B cell (primary cell): ENCODE measurements around the gene LBR. TPM values are rescaled to one million over a fixed set of nuclear protein-coding genes. Genes with fewer than 3 reads are reported as not detected.
A peak's percentile ranks its signal among the peaks of the same experiment; 100 is the strongest.

Experiments
- ATAC-seq: fragments of 200-7000 bp; cut with Tn5 transposase; one replicate; pipeline ENCODE4 v1.10.0; 2021; ENCODE audit warnings: low read depth, mild to moderate bottlenecking, moderate number of reproducible peaks, moderate library complexity
- CTCF ChIA-PET: fragments of 350-600 bp; sonication (Branson Sonifier 250); formaldehyde crosslinking; loops from one replicate; lab custom pipeline; 2021; ENCODE audit warnings: antibody characterized with exemption, inconsistent platforms; lab: Charles Lee
- POLR2A ChIA-PET: fragments of 350-600 bp; sonication (Branson Sonifier 250); formaldehyde crosslinking; loops from one replicate; lab custom pipeline; 2021; ENCODE audit warnings: antibody characterized with exemption; lab: Charles Lee
- DNase-seq: peaks from one replicate; pipeline ENCODE4 v3.0.0; 2013
- H2AFZ ChIP-seq: 2 replicates; pipeline ENCODE4 v1.6.1; 2012; ENCODE audit warnings: mild to moderate bottlenecking, low read depth, low read length; ENCODE audit not compliant: insufficient read depth, poor library complexity, severe bottlenecking
- H3K27ac ChIP-seq, 2 donors: 1 replicate in 1 of 2; 2 replicates in 1 of 2; pipeline ENCODE4 v1.5.1; 2012 to 2013; ENCODE audit warnings: low read length in 2 of 2, mild to moderate bottlenecking in 2 of 2, moderate library complexity in 1 of 2
- H3K27me3 ChIP-seq, 4 experiments: fragments of 200-600 bp in 1 of 4; sonication (generic) in 1 of 4; replicated peaks in 1 of 4; 1 replicate in 2 of 4; 2 replicates in 2 of 4; pipeline versions ENCODE4 v1.6.1 to v1.7.0; 2013 to 2016; ENCODE audit warnings: low read length in 3 of 4, mild to moderate bottlenecking in 2 of 4, mixed read lengths in 1 of 4, moderate library complexity in 1 of 4; ENCODE audit not compliant: insufficient read depth in 4 of 4, control insufficient read depth in 3 of 4; ENCODE audit errors: control extremely low read depth in 1 of 4
- H3K36me3 ChIP-seq, 2 experiments: replicated peaks in 1 of 2; 1 replicate in 1 of 2; 2 replicates in 1 of 2; pipeline versions ENCODE4 v1.6.1 to v1.7.1; 2013; ENCODE audit warnings: low read length in 1 of 2; ENCODE audit not compliant: insufficient read depth in 2 of 2, control insufficient read depth in 1 of 2; ENCODE audit errors: control extremely low read depth in 1 of 2, extremely low read depth in 1 of 2
- H3K4me1 ChIP-seq, 2 donors: fragments of 200-600 bp in 1 of 2; sonication (generic) in 1 of 2; 1 replicate in 1 of 2; 2 replicates in 1 of 2; pipeline versions ENCODE4 v1.5.1 to v1.6.1; 2013 to 2017; ENCODE audit warnings: low read length in 2 of 2; ENCODE audit not compliant: control insufficient read depth in 2 of 2, insufficient read depth in 2 of 2
- H3K4me2 ChIP-seq: replicated peaks from 2 replicates; pipeline ENCODE3; 2012; ENCODE audit warnings: mild to moderate bottlenecking, low read depth, low read length; ENCODE audit not compliant: poor library complexity, severe bottlenecking
- H3K4me3 ChIP-seq, 5 experiments: fragments of 200-600 bp in 1 of 5; sonication (generic) in 1 of 5; 1 replicate in 3 of 5; 2 replicates in 2 of 5; pipeline versions ENCODE4 v1.5.1 to v1.7.0; 2011 to 2016; ENCODE audit warnings: low read length in 4 of 5, mild to moderate bottlenecking in 4 of 5, low read depth in 2 of 5, control low read depth in 1 of 5, moderate library complexity in 1 of 5; ENCODE audit not compliant: insufficient read depth in 1 of 5; ENCODE audit errors: control extremely low read depth in 1 of 5, extremely low read depth in 1 of 5
- H3K79me2 ChIP-seq: fragments of 200-600 bp; sonication (generic); one replicate; pipeline ENCODE4 v1.6.0; 2016; ENCODE audit warnings: low read length; ENCODE audit not compliant: control insufficient read depth, insufficient read depth
- H3K9ac ChIP-seq: fragments of 200-600 bp; sonication (generic); 2 replicates; pipeline ENCODE4 v1.6.1; 2017; ENCODE audit warnings: mild to moderate bottlenecking, low read length, moderate library complexity
- H3K9me3 ChIP-seq, 3 donors: one replicate each; pipeline versions ENCODE4 v1.6.1 to v1.7.1; 2013; ENCODE audit warnings: low read length in 2 of 3; ENCODE audit not compliant: control insufficient read depth in 2 of 3, insufficient read depth in 1 of 3; ENCODE audit errors: control extremely low read depth in 1 of 3
- H4K20me1 ChIP-seq: 2 replicates; pipeline ENCODE4 v1.6.0; 2012; ENCODE audit warnings: mild to moderate bottlenecking, low read length; ENCODE audit not compliant: insufficient read depth, control insufficient read depth, poor library complexity, severe bottlenecking
- H3K27ac Mint-ChIP-seq: one replicate; pipeline ENCODE4 v1.8.0; 2021; ENCODE audit warnings: mixed read lengths
- H3K27me3 Mint-ChIP-seq: one replicate; pipeline ENCODE4 v1.8.0; 2021; ENCODE audit warnings: mixed read lengths
- H3K4me1 Mint-ChIP-seq: one replicate; pipeline ENCODE4 v1.8.0; 2021; ENCODE audit warnings: mixed read lengths
- H3K4me3 Mint-ChIP-seq: one replicate; pipeline ENCODE4 v1.8.0; 2021; ENCODE audit warnings: mixed read lengths
- H3K9me3 Mint-ChIP-seq: one replicate; pipeline ENCODE4 v1.8.0; 2022; ENCODE audit warnings: mixed read lengths; ENCODE audit not compliant: insufficient read depth
- CTCF ChIP-seq: fragments of 200-600 bp; IDR thresholded peaks from one replicate; pipeline ENCODE4 v1.8.0; 2022; ENCODE audit warnings: antibody characterized with exemption, mild to moderate bottlenecking
- EZH2 ChIP-seq: IDR thresholded peaks from 2 replicates; pipeline ENCODE4 v1.6.1; 2012; ENCODE audit warnings: borderline replicate concordance, low read depth, mild to moderate bottlenecking, moderate library complexity, low read length; ENCODE audit not compliant: insufficient read depth, poor library complexity, severe bottlenecking
- WGBS: methylation state at CpG from one replicate; pipeline ENCODE4 v1.1.5; 2013; ENCODE audit warnings: missing lambda C conversion rate; ENCODE audit not compliant: insufficient coverage; 5-methylcytosine and 5-hydroxymethylcytosine counted together
- intact Hi-C: fragments of 100-400 bp; cut with micrococcal nuclease; formaldehyde crosslinking; loops from one replicate; pipeline ENCODE4 v1.10.0; 2022
- polyA plus RNA-seq: library from polyadenylated mRNA; depleted of rRNA; stranded (reverse); fragments of >200 nt; gene quantifications from 2 replicates; pipeline ENCODE4 v1.2.3, GENCODE V29; 2012
- total RNA-seq, 2 donors: library from RNA; stranded (reverse); fragments of 120-200 nt in 1 of 2; gene quantifications; 1 replicate in 1 of 2; 2 replicates in 1 of 2; pipeline versions ENCODE4 v1.2.3 to v1.2.4, GENCODE V29; 2013 to 2022

LBR gene
- total and polyA plus RNA-seq, 2 donors (not counting 1 experiment from before 2014, with no cell fraction given): 19.3 to 167 TPM

- POLR2A ChIA-PET: interaction anchor here (0.6 to 1.0 kb wide), 2 partner anchors 45 to 500 kb away, joined by 3 to 6 read pairs; no protein-coding TSS in a partner anchor
- 93% methylated on average over 3 of the region's 7 CpGs for WGBS
- H2AFZ ChIP-seq: no peak overlapping the region
- peak overlapping the region in 1 of 2 donors; percentile 57 for H3K27ac ChIP-seq
- Mint-ChIP-seq H3K4me3 (no peak overlapping the region), H3K27me3 (no peaks in the 10 kb centered on the region), H3K27ac (no peak overlapping the region), H3K9me3 (no peaks in the 10 kb centered on the region), H3K4me1 (peaks cover 54% of the 10 kb centered on the region)
- H3K4me2 ChIP-seq: no peak overlapping the region
- H3K79me2 ChIP-seq: peaks cover 85% of the 10 kb centered on the region
- no peak overlapping the region for H3K4me3 ChIP-seq
- H3K4me1 ChIP-seq: peaks cover 39 to 41% of the 10 kb centered on the region in 2 donors
- H3K36me3 ChIP-seq: peaks cover 0 to 48% of the 10 kb centered on the region in 2 experiments
- peaks cover 73% of the 10 kb centered on the region for H4K20me1 ChIP-seq
- CTCF ChIA-PET: interaction anchor here (0.7 to 8.2 kb wide), 3 partner anchors 21 to 350 kb away, joined by 3 to 104 read pairs (median 4); no protein-coding TSS in a partner anchor
- intact Hi-C loops: no loop called here
- no peaks in the 10 kb centered on the region for H3K9me3 ChIP-seq
- no peak for TF ChIP-seq CTCF
- no peak for TF ChIP-seq EZH2
- DNase-seq: no peak
- no peaks in the 10 kb centered on the region for H3K27me3 ChIP-seq
- no peak for ATAC-seq
- H3K9ac ChIP-seq: no peak overlapping the region
Measured at GRCh38 chr1:225422795-225423517, 4.9 kb downstream of the LBR start.
